HepG2 (cell line): ENCODE results near the gene ACADSB. TPM values are rescaled to one million over a fixed set of nuclear protein-coding genes. Genes with fewer than 3 reads are reported as not detected.

Source experiments
- ETV5 ChIP-seq: IDR thresholded peaks from 2 replicates; pipeline ENCODE4 v1.6.1; 2018; ENCODE audit warnings: missing biosample characterization, missing genetic modification reagents, inconsistent platforms, borderline replicate concordance
- HDAC1 ChIP-seq: sonication (generic); formaldehyde crosslinking; IDR thresholded peaks from 2 replicates; pipeline ENCODE4 v1.5.1; 2020; ENCODE audit warnings: mild to moderate bottlenecking, missing genetic modification reagents
- JUNB ChIP-seq: sonication (generic); formaldehyde crosslinking; IDR thresholded peaks from 2 replicates; pipeline ENCODE4 v1.8.0; 2022; ENCODE audit warnings: missing genetic modification reagents, mild to moderate bottlenecking, borderline replicate concordance
- MAX ChIP-seq: IDR thresholded peaks from 2 replicates; pipeline ENCODE4 v1.6.1; 2012; ENCODE audit warnings: inconsistent platforms
- PAF1 ChIP-seq: IDR thresholded peaks from 2 replicates; pipeline ENCODE4 v1.6.1; 2016; ENCODE audit warnings: missing genetic modification reagents, missing compliant biosample characterization
- POLR2AphosphoS2 ChIP-seq: IDR thresholded peaks from 2 replicates; pipeline ENCODE4 v1.6.1; 2011; ENCODE audit warnings: low read depth, low read length, improper control_type of control experiment
- PPARG ChIP-seq: conservative IDR thresholded peaks from 2 replicates; pipeline ENCODE4 v1.6.1; 2016; ENCODE audit warnings: missing biosample characterization, missing genetic modification reagents
- RAD21 ChIP-seq: fragments of 450-650 bp; formaldehyde crosslinking; IDR thresholded peaks from 2 replicates; pipeline ENCODE4 v1.5.0; 2020; ENCODE audit warnings: mild to moderate bottlenecking
- RNF2 ChIP-seq: fragments of 450-650 bp; conservative IDR thresholded peaks from 2 replicates; pipeline ENCODE4 v1.6.1; 2016; ENCODE audit warnings: low read depth
- STAG1 ChIP-seq: sonication (generic); formaldehyde crosslinking; IDR thresholded peaks from 2 replicates; pipeline ENCODE4 v1.4.0; 2020; ENCODE audit warnings: missing genetic modification reagents
- SUZ12 ChIP-seq: fragments of 150-350 bp; IDR thresholded peaks from 2 replicates; pipeline ENCODE4 v1.6.1; 2014; ENCODE audit warnings: low read depth, low read length
- TFDP1 ChIP-seq: IDR thresholded peaks from 2 replicates; pipeline ENCODE4 v1.6.1; 2016; ENCODE audit warnings: missing compliant biosample characterization, missing genetic modification reagents, borderline replicate concordance
- ZBTB1 ChIP-seq: sonication (generic); formaldehyde crosslinking; IDR thresholded peaks from 2 replicates; pipeline ENCODE4 v1.4.0; 2020; ENCODE audit warnings: missing genetic modification reagents, borderline replicate concordance
- ZC3H13 ChIP-seq: sonication (generic); formaldehyde crosslinking; IDR thresholded peaks from 2 replicates; pipeline ENCODE4 v1.8.1; 2023; ENCODE audit warnings: mild to moderate bottlenecking, missing genetic modification reagents, moderate library complexity
- ZKSCAN5 ChIP-seq: sonication (generic); formaldehyde crosslinking; IDR thresholded peaks from 2 replicates; pipeline ENCODE4 v1.5.1; 2020; ENCODE audit warnings: mild to moderate bottlenecking, missing genetic modification reagents
- ZNF251 ChIP-seq: sonication (generic); formaldehyde crosslinking; IDR thresholded peaks from 2 replicates; pipeline ENCODE4 v1.9.0; 2021; ENCODE audit warnings: mild to moderate bottlenecking, missing genetic modification reagents
- polyA plus RNA-seq, 8 experiments: library from polyadenylated mRNA; depleted of rRNA in 3 of 8; stranded (reverse) in 7 of 8; unstranded in 1 of 8; fragments of >200 nt; fragmentation: Illumina TruSeq in 4 of 8; extraction: Trizol in 4 of 8; gene quantifications; 2 replicates each; pipeline versions ENCODE4 v1.2.1 to v1.2.3, GENCODE V29; 2011 to 2016; ENCODE audit warnings: low read depth in 4 of 8, missing spikeins in 1 of 8, mixed read lengths in 1 of 8; ENCODE audit not compliant: insufficient read depth in 1 of 8
- total RNA-seq, 5 experiments: library from RNA; depleted of rRNA; stranded (reverse); fragments of >200 nt; fragmentation: Illumina TruSeq; extraction: Trizol; gene quantifications; 2 replicates each; pipeline ENCODE4 v1.2.3, GENCODE V29; 2016; ENCODE audit warnings: low read depth in 1 of 5
- TF ChIP-seq, protein P1 (sequence below): sonication (generic); formaldehyde crosslinking; IDR thresholded peaks from 2 replicates; pipeline ENCODE4 v1.5.1; 2020; ENCODE audit warnings: mild to moderate bottlenecking, moderate library complexity, missing genetic modification reagents
- TF ChIP-seq, protein P2 (sequence below): sonication (generic); formaldehyde crosslinking; IDR thresholded peaks from 2 replicates; pipeline ENCODE4 v1.4.0; 2020; ENCODE audit warnings: missing genetic modification reagents
- TF ChIP-seq, protein P3 (sequence below): sonication (generic); formaldehyde crosslinking; IDR thresholded peaks from 2 replicates; pipeline ENCODE4 v1.4.0; 2020; ENCODE audit warnings: missing genetic modification reagents, borderline replicate concordance

Gene ACADSB
- total and polyA plus RNA-seq, 2 of the 13 experiments (the other 11 are each of a cell fraction or from before 2014, with no cell fraction given) = 80.0 to 87.6 TPM

DNA sequence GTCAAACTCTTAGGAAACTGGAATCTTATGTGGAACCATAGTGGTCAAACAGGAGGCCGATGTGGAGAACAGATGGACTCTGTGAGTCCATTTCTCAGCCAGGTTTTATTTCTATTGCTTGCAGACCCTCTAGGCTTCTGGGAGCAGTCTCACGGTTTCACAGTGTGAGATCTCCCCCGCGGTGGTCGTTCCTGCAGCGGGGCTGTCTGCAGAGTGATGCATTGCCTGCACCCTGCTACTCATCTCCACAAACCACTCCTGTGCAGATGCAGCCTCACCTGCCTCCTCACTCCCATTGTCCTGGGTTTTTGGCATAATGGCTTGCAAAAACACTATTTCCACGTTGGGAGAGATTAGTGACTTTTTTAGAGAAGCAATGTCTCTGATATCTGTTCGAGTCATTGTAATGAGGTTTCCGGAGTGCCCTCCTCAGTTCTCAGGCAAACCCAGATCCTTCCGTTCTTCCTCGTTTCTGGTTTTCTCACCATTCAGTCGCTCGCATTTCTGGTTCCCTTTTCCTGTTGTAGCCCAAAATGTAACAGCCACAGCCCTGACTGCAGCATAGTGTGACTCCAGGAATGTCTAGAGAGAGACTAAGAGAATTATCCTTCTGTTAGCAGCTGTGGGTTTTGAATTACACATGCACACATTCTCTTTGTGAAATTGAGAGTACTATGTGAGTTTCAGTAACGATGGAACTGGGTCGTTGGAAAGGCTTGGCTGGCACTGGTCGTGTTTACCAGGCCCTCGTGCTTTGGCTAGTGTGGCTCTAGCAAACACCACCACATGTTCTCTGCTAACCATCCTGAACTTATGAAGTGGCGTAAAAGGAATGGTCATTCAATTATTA, 30.2 kb downstream of the ACADSB start (continued):
- TF ChIP-seq, protein P1, sequence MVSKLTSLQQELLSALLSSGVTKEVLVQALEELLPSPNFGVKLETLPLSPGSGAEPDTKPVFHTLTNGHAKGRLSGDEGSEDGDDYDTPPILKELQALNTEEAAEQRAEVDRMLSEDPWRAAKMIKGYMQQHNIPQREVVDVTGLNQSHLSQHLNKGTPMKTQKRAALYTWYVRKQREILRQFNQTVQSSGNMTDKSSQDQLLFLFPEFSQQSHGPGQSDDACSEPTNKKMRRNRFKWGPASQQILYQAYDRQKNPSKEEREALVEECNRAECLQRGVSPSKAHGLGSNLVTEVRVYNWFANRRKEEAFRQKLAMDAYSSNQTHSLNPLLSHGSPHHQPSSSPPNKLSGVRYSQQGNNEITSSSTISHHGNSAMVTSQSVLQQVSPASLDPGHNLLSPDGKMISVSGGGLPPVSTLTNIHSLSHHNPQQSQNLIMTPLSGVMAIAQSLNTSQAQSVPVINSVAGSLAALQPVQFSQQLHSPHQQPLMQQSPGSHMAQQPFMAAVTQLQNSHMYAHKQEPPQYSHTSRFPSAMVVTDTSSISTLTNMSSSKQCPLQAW (CRISPR knock-in tag) = peak; percentile 20; the same call in 1 of the 2 replicates
- TF ChIP-seq HDAC1 (no peak), RAD21 (CRISPR knock-in tag) (no peak), RNF2 (no peak), SUZ12 (no peak), ZBTB1 (no peak), PPARG (CRISPR knock-in tag) (no peak), JUNB (CRISPR knock-in tag) (no peak), MAX (peak; percentile 87), ZC3H13 (no peak), ZKSCAN5 (CRISPR knock-in tag) (no peak), ETV5 (CRISPR knock-in tag) (no peak), TFDP1 (CRISPR knock-in tag) (peak; percentile 42; the same call in 1 of the 2 replicates), PAF1 (CRISPR knock-in tag) (0 out of 2 replicates have a peak, but pooled peaks have one; percentile 32), STAG1 (CRISPR knock-in tag) (no peak), ZNF251 (CRISPR knock-in tag) (no peak), POLR2AphosphoS2 (no peak)
- TF ChIP-seq, protein P2, sequence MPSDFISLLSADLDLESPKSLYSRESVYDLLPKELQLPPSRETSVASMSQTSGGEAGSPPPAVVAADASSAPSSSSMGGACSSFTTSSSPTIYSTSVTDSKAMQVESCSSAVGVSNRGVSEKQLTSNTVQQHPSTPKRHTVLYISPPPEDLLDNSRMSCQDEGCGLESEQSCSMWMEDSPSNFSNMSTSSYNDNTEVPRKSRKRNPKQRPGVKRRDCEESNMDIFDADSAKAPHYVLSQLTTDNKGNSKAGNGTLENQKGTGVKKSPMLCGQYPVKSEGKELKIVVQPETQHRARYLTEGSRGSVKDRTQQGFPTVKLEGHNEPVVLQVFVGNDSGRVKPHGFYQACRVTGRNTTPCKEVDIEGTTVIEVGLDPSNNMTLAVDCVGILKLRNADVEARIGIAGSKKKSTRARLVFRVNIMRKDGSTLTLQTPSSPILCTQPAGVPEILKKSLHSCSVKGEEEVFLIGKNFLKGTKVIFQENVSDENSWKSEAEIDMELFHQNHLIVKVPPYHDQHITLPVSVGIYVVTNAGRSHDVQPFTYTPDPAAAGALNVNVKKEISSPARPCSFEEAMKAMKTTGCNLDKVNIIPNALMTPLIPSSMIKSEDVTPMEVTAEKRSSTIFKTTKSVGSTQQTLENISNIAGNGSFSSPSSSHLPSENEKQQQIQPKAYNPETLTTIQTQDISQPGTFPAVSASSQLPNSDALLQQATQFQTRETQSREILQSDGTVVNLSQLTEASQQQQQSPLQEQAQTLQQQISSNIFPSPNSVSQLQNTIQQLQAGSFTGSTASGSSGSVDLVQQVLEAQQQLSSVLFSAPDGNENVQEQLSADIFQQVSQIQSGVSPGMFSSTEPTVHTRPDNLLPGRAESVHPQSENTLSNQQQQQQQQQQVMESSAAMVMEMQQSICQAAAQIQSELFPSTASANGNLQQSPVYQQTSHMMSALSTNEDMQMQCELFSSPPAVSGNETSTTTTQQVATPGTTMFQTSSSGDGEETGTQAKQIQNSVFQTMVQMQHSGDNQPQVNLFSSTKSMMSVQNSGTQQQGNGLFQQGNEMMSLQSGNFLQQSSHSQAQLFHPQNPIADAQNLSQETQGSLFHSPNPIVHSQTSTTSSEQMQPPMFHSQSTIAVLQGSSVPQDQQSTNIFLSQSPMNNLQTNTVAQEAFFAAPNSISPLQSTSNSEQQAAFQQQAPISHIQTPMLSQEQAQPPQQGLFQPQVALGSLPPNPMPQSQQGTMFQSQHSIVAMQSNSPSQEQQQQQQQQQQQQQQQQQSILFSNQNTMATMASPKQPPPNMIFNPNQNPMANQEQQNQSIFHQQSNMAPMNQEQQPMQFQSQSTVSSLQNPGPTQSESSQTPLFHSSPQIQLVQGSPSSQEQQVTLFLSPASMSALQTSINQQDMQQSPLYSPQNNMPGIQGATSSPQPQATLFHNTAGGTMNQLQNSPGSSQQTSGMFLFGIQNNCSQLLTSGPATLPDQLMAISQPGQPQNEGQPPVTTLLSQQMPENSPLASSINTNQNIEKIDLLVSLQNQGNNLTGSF = no peak
- TF ChIP-seq, protein P3, sequence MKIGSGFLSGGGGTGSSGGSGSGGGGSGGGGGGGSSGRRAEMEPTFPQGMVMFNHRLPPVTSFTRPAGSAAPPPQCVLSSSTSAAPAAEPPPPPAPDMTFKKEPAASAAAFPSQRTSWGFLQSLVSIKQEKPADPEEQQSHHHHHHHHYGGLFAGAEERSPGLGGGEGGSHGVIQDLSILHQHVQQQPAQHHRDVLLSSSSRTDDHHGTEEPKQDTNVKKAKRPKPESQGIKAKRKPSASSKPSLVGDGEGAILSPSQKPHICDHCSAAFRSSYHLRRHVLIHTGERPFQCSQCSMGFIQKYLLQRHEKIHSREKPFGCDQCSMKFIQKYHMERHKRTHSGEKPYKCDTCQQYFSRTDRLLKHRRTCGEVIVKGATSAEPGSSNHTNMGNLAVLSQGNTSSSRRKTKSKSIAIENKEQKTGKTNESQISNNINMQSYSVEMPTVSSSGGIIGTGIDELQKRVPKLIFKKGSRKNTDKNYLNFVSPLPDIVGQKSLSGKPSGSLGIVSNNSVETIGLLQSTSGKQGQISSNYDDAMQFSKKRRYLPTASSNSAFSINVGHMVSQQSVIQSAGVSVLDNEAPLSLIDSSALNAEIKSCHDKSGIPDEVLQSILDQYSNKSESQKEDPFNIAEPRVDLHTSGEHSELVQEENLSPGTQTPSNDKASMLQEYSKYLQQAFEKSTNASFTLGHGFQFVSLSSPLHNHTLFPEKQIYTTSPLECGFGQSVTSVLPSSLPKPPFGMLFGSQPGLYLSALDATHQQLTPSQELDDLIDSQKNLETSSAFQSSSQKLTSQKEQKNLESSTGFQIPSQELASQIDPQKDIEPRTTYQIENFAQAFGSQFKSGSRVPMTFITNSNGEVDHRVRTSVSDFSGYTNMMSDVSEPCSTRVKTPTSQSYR (CRISPR knock-in tag) = no peak
